NCI-H128 (cell line): ENCODE data around the gene SMC3.

Source experiments
- DNase-seq: peaks from one replicate; lab custom pipeline; 2025; ENCODE audit not compliant: unreplicated experiment; lab: John Stamatoyannopoulos, UW

Gene SMC3

GRCh38 chr10:110544958-110545537, 22.4 kb upstream of the SMC3 start:
- DNase-seq = no peak

GRCh38 chr10:110546077-110546476, 21.4 kb upstream of the SMC3 start:
- no peak for DNase-seq

GRCh38 chr10:110546499-110547110, 20.9 kb upstream of the SMC3 start:
- DNase-seq = no peak

- DNase-seq = no peak
Measured at GRCh38 chr10:110547139-110547761, 20.2 kb upstream of the SMC3 start.

- DNase-seq = no peak
Measured at GRCh38 chr10:110548002-110548401, 19.5 kb upstream of the SMC3 start.

GRCh38 chr10:110549211-110549610, 18.3 kb upstream of the SMC3 start:
- no peak for DNase-seq

- DNase-seq = no peak
Measured at GRCh38 chr10:110553905-110554304, 13.6 kb upstream of the SMC3 start.

GRCh38 chr10:110556296-110556695, 11.2 kb upstream of the SMC3 start:
- no peak for DNase-seq

- DNase-seq = no peak
Measured at GRCh38 chr10:110556969-110557601, 10.4 kb upstream of the SMC3 start.

- no peak for DNase-seq
Measured at GRCh38 chr10:110558041-110558440, 9.5 kb upstream of the SMC3 start.

GRCh38 chr10:110560012-110560411, 7.5 kb upstream of the SMC3 start:
- DNase-seq = no peak

- no peak for DNase-seq
Measured at GRCh38 chr10:110561292-110561691, 6.2 kb upstream of the SMC3 start.

GRCh38 chr10:110562348-110562747, 5.1 kb upstream of the SMC3 start:
- DNase-seq = no peak

- DNase-seq = no peak
Measured at GRCh38 chr10:110563132-110563531, 4.4 kb upstream of the SMC3 start.

GRCh38 chr10:110566472-110567200, 859 bp upstream of the SMC3 start:
- no peak for DNase-seq

- no peak for DNase-seq
Measured at GRCh38 chr10:110568055-110568735, 700 bp downstream of the SMC3 start.

- DNase-seq = no peak
Measured at GRCh38 chr10:110569122-110569521, 1.6 kb downstream of the SMC3 start.

GRCh38 chr10:110569736-110570135, 2.2 kb downstream of the SMC3 start:
- no peak for DNase-seq

- no peak for DNase-seq
Measured at GRCh38 chr10:110571093-110571743, 3.7 kb downstream of the SMC3 start.

GRCh38 chr10:110572862-110573261, 5.4 kb downstream of the SMC3 start:
- DNase-seq = no peak
